ENCODE results near the gene CHMP1A. TPM values are rescaled to one million over a fixed set of nuclear protein-coding genes. Genes with fewer than 3 reads are reported as not detected.

Gene CHMP1A
- total and polyA plus RNA-seq, 2 experiments from 2014 or later, result 42.3 to 81.9 TPM

Other genes with a start within 250 kb of the CHMP1A start
- 114 and 159 TPM in 2 replicates for gene ANKRD11, start 167.1 kb downstream of the CHMP1A start, total RNA-seq (2014; rRNA removed; shearing (Covaris generic))
- gene ANKRD11, start 167.1 kb downstream of the CHMP1A start, polyA plus RNA-seq (2016; fragmentation: Nextera tagmentation; extraction: Ambion mirVana), result 130 and 140 TPM in 2 replicates
- gene SPG7, start 149.3 kb downstream of the CHMP1A start, total RNA-seq (2014; rRNA removed; shearing (Covaris generic)), result 267 and 326 TPM in 2 replicates
- gene SPG7, start 149.3 kb downstream of the CHMP1A start, polyA plus RNA-seq (2016; fragmentation: Nextera tagmentation; extraction: Ambion mirVana), result 69.4 and 77.1 TPM in 2 replicates
- 3,617 and 4,677 TPM in 2 replicates for gene RPL13, start 97.0 kb downstream of the CHMP1A start, total RNA-seq (2014; rRNA removed; shearing (Covaris generic))
- 3,489 and 3,901 TPM in 2 replicates for gene RPL13, start 97.0 kb downstream of the CHMP1A start, polyA plus RNA-seq (2016; fragmentation: Nextera tagmentation; extraction: Ambion mirVana)
- gene CPNE7, start 82.0 kb downstream of the CHMP1A start, total RNA-seq (2014; rRNA removed; shearing (Covaris generic)), result 15.7 and 18.4 TPM in 2 replicates
- 10.0 and 11.2 TPM in 2 replicates for gene CPNE7, start 82.0 kb downstream of the CHMP1A start, polyA plus RNA-seq (2016; fragmentation: Nextera tagmentation; extraction: Ambion mirVana)
- gene DPEP1, start 44.1 kb downstream of the CHMP1A start, total RNA-seq (2014; rRNA removed; shearing (Covaris generic)), result 0.93 and 2.3 TPM in 2 replicates
- gene DPEP1, start 44.1 kb downstream of the CHMP1A start, polyA plus RNA-seq (2016; fragmentation: Nextera tagmentation; extraction: Ambion mirVana), result 0.38 and 1.7 TPM in 2 replicates
- 5.8 and 6.6 TPM in 2 replicates for gene SPATA33, start 128 bp upstream of the CHMP1A start, total RNA-seq (2014; rRNA removed; shearing (Covaris generic))
- 13.9 and 17.4 TPM in 2 replicates for gene SPATA33, start 128 bp upstream of the CHMP1A start, polyA plus RNA-seq (2016; fragmentation: Nextera tagmentation; extraction: Ambion mirVana)
- 53.2 and 64.6 TPM in 2 replicates for gene CDK10, start 29.0 kb upstream of the CHMP1A start, total RNA-seq (2014; rRNA removed; shearing (Covaris generic))
- gene CDK10, start 29.0 kb upstream of the CHMP1A start, polyA plus RNA-seq (2016; fragmentation: Nextera tagmentation; extraction: Ambion mirVana), result 79.0 and 88.0 TPM in 2 replicates
- 23.4 and 26.2 TPM in 2 replicates for gene SPATA2L, start 44.0 kb upstream of the CHMP1A start, total RNA-seq (2014; rRNA removed; shearing (Covaris generic))
- gene SPATA2L, start 44.0 kb upstream of the CHMP1A start, polyA plus RNA-seq (2016; fragmentation: Nextera tagmentation; extraction: Ambion mirVana), result 6.9 and 11.1 TPM in 2 replicates
- gene VPS9D1, start 63.2 kb upstream of the CHMP1A start, total RNA-seq (2014; rRNA removed; shearing (Covaris generic)), result 1.8 and 2.1 TPM in 2 replicates
- 2.0 and 2.2 TPM in 2 replicates for gene VPS9D1, start 63.2 kb upstream of the CHMP1A start, polyA plus RNA-seq (2016; fragmentation: Nextera tagmentation; extraction: Ambion mirVana)
- 12.7 and 15.6 TPM in 2 replicates for gene ZNF276, start 63.8 kb upstream of the CHMP1A start, total RNA-seq (2014; rRNA removed; shearing (Covaris generic))
- 3.4 and 4.3 TPM in 2 replicates for gene ZNF276, start 63.8 kb upstream of the CHMP1A start, polyA plus RNA-seq (2016; fragmentation: Nextera tagmentation; extraction: Ambion mirVana)
- 75.9 and 89.9 TPM in 2 replicates for gene FANCA, start 158.9 kb upstream of the CHMP1A start, total RNA-seq (2014; rRNA removed; shearing (Covaris generic))
- gene FANCA, start 158.9 kb upstream of the CHMP1A start, polyA plus RNA-seq (2016; fragmentation: Nextera tagmentation; extraction: Ambion mirVana), result 36.4 and 42.3 TPM in 2 replicates
- gene SPIRE2, start 170.8 kb upstream of the CHMP1A start, total RNA-seq (2014; rRNA removed; shearing (Covaris generic)), result 10.1 and 15.2 TPM in 2 replicates
- 5.0 and 6.5 TPM in 2 replicates for gene SPIRE2, start 170.8 kb upstream of the CHMP1A start, polyA plus RNA-seq (2016; fragmentation: Nextera tagmentation; extraction: Ambion mirVana)
- gene TCF25, start 215.9 kb upstream of the CHMP1A start, total RNA-seq (2014; rRNA removed; shearing (Covaris generic)), result 95.4 and 96.4 TPM in 2 replicates
- gene TCF25, start 215.9 kb upstream of the CHMP1A start, polyA plus RNA-seq (2016; fragmentation: Nextera tagmentation; extraction: Ambion mirVana), result 143 and 149 TPM in 2 replicates

Data from GM23338 (cell line).